Putamen (tissue), 1 donor: ENCODE data around the gene CD96.

Source experiments
- DNase-seq: peaks from one replicate; pipeline ENCODE4 v3.0.0-alpha.2; 2016; ENCODE audit warnings: low spot score

Gene CD96

GRCh38 chr3:111594781-111595180 is 52.8 kb downstream of the CD96 start:
- DNase-seq = no peak

- peak; percentile 16 for DNase-seq
Observed at GRCh38 chr3:111595232-111595631, 53.2 kb downstream of the CD96 start, which contains the start of gene ZBED2. ZBED2 (minus strand) TSS chr3:111595346; CDS start chr3:111594201, 1,145 bp downstream.

GRCh38 chr3:111596328-111596727 is 54.3 kb downstream of the CD96 start:
- no peak for DNase-seq

- no peak for DNase-seq
Observed at GRCh38 chr3:111598139-111598538, 56.1 kb downstream of the CD96 start.

GRCh38 chr3:111598552-111598951 is 56.6 kb downstream of the CD96 start:
- DNase-seq = no peak

GRCh38 chr3:111601810-111602209 is 59.8 kb downstream of the CD96 start:
- DNase-seq = no peak

GRCh38 chr3:111603679-111604078 is 61.7 kb downstream of the CD96 start:
- DNase-seq = no peak

GRCh38 chr3:111604119-111604518 is 62.1 kb downstream of the CD96 start:
- no peak for DNase-seq

GRCh38 chr3:111605018-111605417 is 63.0 kb downstream of the CD96 start:
- DNase-seq = no peak

- no peak for DNase-seq
Observed at GRCh38 chr3:111605493-111605892, 63.5 kb downstream of the CD96 start.

- no peak for DNase-seq
Observed at GRCh38 chr3:111607240-111607920, 65.4 kb downstream of the CD96 start.

GRCh38 chr3:111608383-111608782 is 66.4 kb downstream of the CD96 start:
- no peak for DNase-seq

GRCh38 chr3:111609700-111610099 is 67.7 kb downstream of the CD96 start:
- DNase-seq = no peak

GRCh38 chr3:111610189-111610588 is 68.2 kb downstream of the CD96 start:
- no peak for DNase-seq

GRCh38 chr3:111610612-111611054 is 68.6 kb downstream of the CD96 start:
- DNase-seq = no peak

- DNase-seq = no peak
Observed at GRCh38 chr3:111613294-111613693, 71.3 kb downstream of the CD96 start.

- DNase-seq = no peak
Observed at GRCh38 chr3:111615880-111616279, 73.9 kb downstream of the CD96 start.

- no peak for DNase-seq
Observed at GRCh38 chr3:111616417-111617105, 74.6 kb downstream of the CD96 start.

GRCh38 chr3:111617406-111617805 is 75.4 kb downstream of the CD96 start:
- DNase-seq = no peak

GRCh38 chr3:111617912-111618601 is 76.1 kb downstream of the CD96 start:
- DNase-seq = no peak

- no peak for DNase-seq
Observed at GRCh38 chr3:111618945-111619344, 76.9 kb downstream of the CD96 start.

GRCh38 chr3:111619833-111620232 is 77.8 kb downstream of the CD96 start:
- no peak for DNase-seq

GRCh38 chr3:111621535-111621934 is 79.5 kb downstream of the CD96 start:
- DNase-seq = no peak
